Coronary artery (tissue), 2 donors: Measurements from ENCODE around the gene ATF7.

Source experiments
- DNase-seq: peaks from one replicate; pipeline ENCODE4 v3.0.0-alpha.2; 2017; ENCODE audit warnings: low spot score
- H3K27ac ChIP-seq, 2 donors: fragments of 200-600 bp; sonication (generic); one replicate each; pipeline ENCODE4 v1.5.1; 2016 to 2019
- H3K4me3 ChIP-seq: fragments of 200-600 bp; sonication (generic); 2 replicates; pipeline ENCODE4 v1.5.1; 2016; ENCODE audit warnings: mild to moderate bottlenecking, moderate library complexity
- TF ChIP-seq, protein P1 (sequence below): fragments of 200-600 bp; sonication (generic); IDR thresholded peaks from one replicate; pipeline ENCODE4 v1.5.1; 2019; ENCODE audit warnings: antibody characterized with exemption

Gene ATF7

GRCh38 chr12:53498235-53498630 lies 127.9 kb downstream of the ATF7 start:
- peak overlapping the region in 1 of 2 donors; percentile 99 for H3K27ac ChIP-seq
- TF ChIP-seq, protein P1, sequence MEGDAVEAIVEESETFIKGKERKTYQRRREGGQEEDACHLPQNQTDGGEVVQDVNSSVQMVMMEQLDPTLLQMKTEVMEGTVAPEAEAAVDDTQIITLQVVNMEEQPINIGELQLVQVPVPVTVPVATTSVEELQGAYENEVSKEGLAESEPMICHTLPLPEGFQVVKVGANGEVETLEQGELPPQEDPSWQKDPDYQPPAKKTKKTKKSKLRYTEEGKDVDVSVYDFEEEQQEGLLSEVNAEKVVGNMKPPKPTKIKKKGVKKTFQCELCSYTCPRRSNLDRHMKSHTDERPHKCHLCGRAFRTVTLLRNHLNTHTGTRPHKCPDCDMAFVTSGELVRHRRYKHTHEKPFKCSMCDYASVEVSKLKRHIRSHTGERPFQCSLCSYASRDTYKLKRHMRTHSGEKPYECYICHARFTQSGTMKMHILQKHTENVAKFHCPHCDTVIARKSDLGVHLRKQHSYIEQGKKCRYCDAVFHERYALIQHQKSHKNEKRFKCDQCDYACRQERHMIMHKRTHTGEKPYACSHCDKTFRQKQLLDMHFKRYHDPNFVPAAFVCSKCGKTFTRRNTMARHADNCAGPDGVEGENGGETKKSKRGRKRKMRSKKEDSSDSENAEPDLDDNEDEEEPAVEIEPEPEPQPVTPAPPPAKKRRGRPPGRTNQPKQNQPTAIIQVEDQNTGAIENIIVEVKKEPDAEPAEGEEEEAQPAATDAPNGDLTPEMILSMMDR: no peak
- DNase-seq: no peak
- H3K4me3 ChIP-seq: peak overlapping the region; percentile 84

DNA sequence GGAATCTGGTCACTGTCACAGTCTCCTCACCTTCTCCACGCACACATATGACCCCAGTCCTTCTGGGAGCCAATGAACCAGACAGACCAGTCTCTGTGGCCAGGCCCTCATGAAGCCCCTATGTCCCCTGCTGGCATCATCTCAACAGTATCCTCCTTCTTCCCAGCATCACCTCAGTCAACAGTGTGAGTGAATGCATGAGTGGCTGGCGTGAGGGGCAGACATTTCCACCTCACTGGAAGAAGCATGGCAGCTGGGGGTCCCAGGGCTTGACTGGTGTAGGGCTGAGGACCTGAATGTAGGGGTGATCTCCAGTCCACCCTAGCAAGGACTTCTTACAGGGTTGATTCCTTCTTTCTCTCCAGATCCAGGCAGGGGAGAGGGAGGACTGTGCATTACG lies 128.7 kb downstream of the ATF7 start:
- no peak overlapping the region for H3K27ac ChIP-seq
- H3K4me3 ChIP-seq: no peak overlapping the region
- DNase-seq: no peak
- TF ChIP-seq, protein P1: no peak

DNA sequence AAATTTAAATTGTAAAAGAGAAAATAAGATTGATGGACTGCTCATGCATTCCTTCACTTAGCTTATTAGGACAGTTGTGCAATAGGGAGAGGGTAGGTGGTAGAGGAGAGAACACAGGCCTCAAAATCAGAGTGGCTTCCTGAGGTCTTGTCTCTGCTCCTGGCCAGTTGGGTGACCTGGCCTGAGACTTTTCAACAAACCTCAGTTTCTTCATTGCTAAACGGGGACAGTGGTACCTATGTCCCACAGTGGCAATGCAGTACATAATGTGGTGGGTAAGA lies 129.5 kb downstream of the ATF7 start:
- Histone ChIP-seq H3K27ac (peak overlapping the region in 1 of 2 donors; percentile 64), H3K4me3 (no peak overlapping the region)
- TF ChIP-seq, protein P1: no peak
- DNase-seq: no peak

DNA sequence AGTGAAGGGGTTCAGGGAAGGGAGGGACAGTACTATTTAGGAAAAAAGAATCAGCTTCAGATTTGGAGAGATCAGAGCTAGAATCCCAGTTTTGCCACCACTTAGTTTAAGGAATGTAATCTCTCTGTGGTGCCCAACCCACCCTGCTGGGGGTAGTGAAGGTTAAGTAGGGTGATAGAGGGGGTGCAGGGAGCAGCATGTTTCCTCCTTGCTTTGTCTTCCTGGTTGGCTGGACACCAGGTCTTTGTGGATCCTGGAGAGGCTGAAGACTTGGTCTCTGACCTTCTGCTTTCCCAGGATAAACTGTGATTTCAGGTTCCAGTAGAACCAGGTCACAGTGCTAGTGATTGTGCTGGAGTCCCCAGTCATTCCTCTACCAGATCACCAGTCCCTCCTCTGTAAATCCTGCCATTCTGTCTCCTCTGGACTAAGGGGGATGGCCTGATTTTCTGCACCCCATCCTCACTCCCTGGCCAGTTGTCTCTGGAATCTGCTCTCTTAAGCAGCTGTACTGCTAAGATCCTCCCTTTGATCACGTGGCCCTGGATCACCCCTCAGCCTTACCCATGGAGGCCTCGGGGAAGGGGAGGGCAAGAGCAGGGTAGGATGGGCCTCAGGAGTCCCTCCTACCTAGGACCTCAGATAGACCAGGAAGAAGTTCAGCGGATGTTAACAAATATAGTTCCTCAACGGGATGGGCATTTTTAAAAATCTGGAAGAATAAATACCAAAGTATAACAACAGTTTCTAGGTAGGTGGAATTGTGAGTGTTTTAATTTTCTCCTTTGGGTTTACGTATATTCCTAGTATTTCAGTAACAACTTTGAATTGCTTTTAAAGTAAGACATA lies 130.1 kb downstream of the ATF7 start:
- H3K4me3 ChIP-seq: no peak overlapping the region

DNA sequence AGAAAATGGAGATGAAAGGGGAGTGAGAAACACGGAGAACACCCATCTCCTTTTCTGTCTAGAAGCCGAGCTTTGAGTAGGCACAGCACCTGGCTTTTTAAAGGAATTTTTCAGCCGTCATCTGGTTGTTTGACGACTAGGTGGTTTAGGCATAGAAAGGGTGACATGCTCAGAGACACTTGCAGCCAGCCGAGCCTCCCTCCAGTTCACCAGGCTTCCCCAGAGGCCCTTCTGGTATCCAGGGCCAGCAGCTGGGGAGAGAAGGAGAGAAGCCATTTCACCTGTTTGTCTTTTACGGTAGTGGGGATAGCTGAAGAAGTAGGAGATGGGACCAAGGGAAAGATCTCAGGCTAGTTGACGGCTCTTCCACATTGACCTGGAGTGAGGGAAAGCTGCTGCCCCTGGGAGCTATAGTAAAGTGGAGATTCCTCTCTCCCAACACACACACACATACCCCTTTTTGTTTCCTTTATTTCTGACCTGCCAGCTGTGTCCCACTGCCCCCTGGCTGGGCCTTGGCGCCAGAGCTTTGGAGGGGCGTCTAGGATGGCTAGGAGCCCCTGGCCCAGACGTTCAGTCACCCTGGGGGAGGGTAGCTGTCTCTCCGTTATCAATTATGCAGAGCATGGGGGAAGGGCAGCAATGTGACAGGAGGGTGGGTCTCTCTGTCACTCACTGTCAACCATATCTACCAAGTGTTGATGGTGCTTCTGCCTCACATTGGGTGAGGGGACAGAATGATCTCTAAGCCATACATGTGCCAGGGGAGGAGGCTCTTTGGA lies 132.4 kb downstream of the ATF7 start:
- H3K4me3 ChIP-seq: peak overlapping the region; percentile 77
- peak overlapping the region; percentile 53 to 85 for H3K27ac ChIP-seq
- TF ChIP-seq, protein P1: no peak
- no peak for DNase-seq

More for the DNA sequence above, 130.1 kb downstream of the ATF7 start:
- TF ChIP-seq, protein P1: no peak
- H3K27ac ChIP-seq: peak overlapping the region in 1 of 2 donors; percentile 64
- no peak for DNase-seq

DNA sequence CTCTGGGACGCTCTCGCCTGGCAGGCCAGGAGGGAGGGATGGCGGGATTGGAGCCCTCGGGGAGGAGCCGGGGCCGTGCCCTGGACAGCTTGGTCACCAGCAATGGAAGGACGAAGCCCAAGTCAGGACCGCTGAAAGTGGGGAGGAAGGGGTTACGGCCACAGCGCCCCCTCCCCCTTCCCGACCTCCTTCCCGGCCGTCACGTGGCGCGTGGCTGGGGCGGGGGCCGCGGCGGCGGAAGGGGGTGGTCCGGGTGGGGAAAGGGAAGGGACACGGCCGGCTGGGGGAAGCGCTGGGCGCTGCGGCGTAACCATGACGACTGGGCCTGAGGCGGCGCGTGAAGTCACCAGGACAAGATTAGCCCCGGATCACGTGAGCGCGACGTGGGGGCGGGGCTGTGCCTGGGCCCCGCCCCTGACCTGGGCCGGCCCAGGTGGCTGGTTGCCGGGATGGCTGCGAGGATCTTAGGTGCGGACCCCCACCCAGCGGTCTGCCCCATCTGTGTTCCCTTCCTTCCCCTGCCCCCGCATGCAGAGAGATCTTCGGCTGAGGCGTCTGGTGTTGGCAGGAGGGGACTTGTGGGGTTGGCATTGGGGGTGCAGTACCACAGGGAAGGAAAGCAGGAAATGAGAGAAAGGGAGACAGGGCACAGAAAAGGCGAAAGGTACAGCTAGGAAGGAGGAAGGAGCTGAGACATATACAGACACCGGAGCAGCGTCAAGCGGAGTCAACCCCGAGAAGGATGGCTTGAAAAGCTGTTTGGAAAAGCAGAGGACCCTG lies 133.2 kb downstream of the ATF7 start:
- peak overlapping the region; percentile 77 for H3K4me3 ChIP-seq
- TF ChIP-seq, protein P1: no peak
- H3K27ac ChIP-seq: peak overlapping the region; percentile 53 to 85
- peak; percentile 96 for DNase-seq
